H9 (cell line): ENCODE data around the gene PLPP6. TPM values are rescaled to one million over a fixed set of nuclear protein-coding genes. Genes with fewer than 3 reads are reported as not detected.

Experiments used
- DNase-seq: peaks from one replicate; pipeline ENCODE4 v3.0.0-alpha.2; 2017
- H2AFZ ChIP-seq: one replicate; pipeline ENCODE4 v1.6.1; 2013; ENCODE audit warnings: mild to moderate bottlenecking, low read length, control low read depth, moderate library complexity
- H2AK5ac ChIP-seq: 2 replicates; pipeline ENCODE4 v1.6.1; 2013; ENCODE audit warnings: low read length, control low read depth, mixed read lengths; ENCODE audit not compliant: insufficient read length
- H2BK120ac ChIP-seq: one replicate; pipeline ENCODE4 v1.6.1; 2013; ENCODE audit warnings: low read depth, mild to moderate bottlenecking, low read length, control low read depth, inconsistent platforms; ENCODE audit not compliant: poor library complexity, severe bottlenecking
- H2BK12ac ChIP-seq: 2 replicates; pipeline ENCODE4 v1.6.1; 2013; ENCODE audit warnings: low read length, control low read depth, mixed read lengths, low read depth; ENCODE audit not compliant: insufficient read length
- H2BK15ac ChIP-seq: 2 replicates; pipeline ENCODE4 v1.6.1; 2013; ENCODE audit warnings: low read depth, low read length, control low read depth
- H2BK20ac ChIP-seq: one replicate; pipeline ENCODE4 v1.6.1; 2013; ENCODE audit warnings: low read depth, mild to moderate bottlenecking, low read length, control low read depth, inconsistent platforms; ENCODE audit not compliant: poor library complexity, severe bottlenecking
- H2BK5ac ChIP-seq: 2 replicates; pipeline ENCODE4 v1.6.1; 2013; ENCODE audit warnings: low read length, control low read depth, mixed read lengths; ENCODE audit not compliant: insufficient read length
- H3K14ac ChIP-seq: 2 replicates; pipeline ENCODE4 v1.6.1; 2013; ENCODE audit warnings: low read length, control low read depth; ENCODE audit not compliant: insufficient read depth
- H3K18ac ChIP-seq: 2 replicates; pipeline ENCODE4 v1.6.1; 2013; ENCODE audit warnings: low read depth, mild to moderate bottlenecking, mixed read lengths, low read length, control low read depth; ENCODE audit not compliant: insufficient read length
- H3K23ac ChIP-seq: 2 replicates; pipeline ENCODE4 v1.6.1; 2013; ENCODE audit warnings: low read length, control low read depth, mixed read lengths, low read depth; ENCODE audit not compliant: insufficient read length
- H3K23me2 ChIP-seq: 2 replicates; pipeline ENCODE4 v1.6.1; 2013; ENCODE audit warnings: low read depth, mild to moderate bottlenecking, mixed read lengths, low read length, control low read depth; ENCODE audit not compliant: insufficient read length, poor library complexity, severe bottlenecking
- H3K27ac ChIP-seq: 2 replicates; pipeline ENCODE4 v1.5.1; 2013; ENCODE audit warnings: low read length, control low read depth, mixed read lengths, low read depth; ENCODE audit not compliant: insufficient read length
- H3K27me3 ChIP-seq: 2 replicates; pipeline ENCODE4 v1.6.1; 2013; ENCODE audit warnings: low read length, control low read depth, inconsistent platforms; ENCODE audit not compliant: insufficient read depth
- H3K4ac ChIP-seq: 2 replicates; pipeline ENCODE4 v1.6.1; 2013; ENCODE audit warnings: low read depth, mild to moderate bottlenecking, control low read depth, inconsistent platforms, low read length, moderate library complexity
- H3K4me1 ChIP-seq: 2 replicates; pipeline ENCODE4 v1.6.1; 2013; ENCODE audit warnings: low read length, control low read depth, inconsistent platforms; ENCODE audit not compliant: insufficient read depth
- H3K4me2 ChIP-seq: 2 replicates; pipeline ENCODE4 v1.6.1; 2013; ENCODE audit warnings: low read length, control low read depth, mixed read lengths; ENCODE audit not compliant: insufficient read length, insufficient read depth
- H3K56ac ChIP-seq: 2 replicates; pipeline ENCODE4 v1.6.1; 2013; ENCODE audit warnings: low read depth, mild to moderate bottlenecking, mixed read lengths, low read length, control low read depth; ENCODE audit not compliant: insufficient read length
- H3K79me1 ChIP-seq: 2 replicates; pipeline ENCODE4 v1.6.1; 2013; ENCODE audit warnings: low read depth, mild to moderate bottlenecking, moderate library complexity, low read length, control low read depth, inconsistent platforms; ENCODE audit not compliant: insufficient read depth, poor library complexity, severe bottlenecking
- H3K79me2 ChIP-seq: 2 replicates; pipeline ENCODE4 v1.6.1; 2013; ENCODE audit warnings: low read length, control low read depth, inconsistent platforms; ENCODE audit not compliant: insufficient read depth
- H3K9ac ChIP-seq: 2 replicates; pipeline ENCODE4 v1.6.1; 2013; ENCODE audit warnings: low read length, control low read depth, mixed read lengths; ENCODE audit not compliant: insufficient read length; ENCODE audit errors: extremely low read depth
- H3K9me3 ChIP-seq: one replicate; pipeline ENCODE4 v1.6.1; 2013; ENCODE audit warnings: low read depth, low read length, inconsistent platforms; ENCODE audit not compliant: control insufficient read depth
- H3T11ph ChIP-seq: one replicate; pipeline ENCODE4 v1.6.1; 2013; ENCODE audit warnings: mild to moderate bottlenecking, low read length, control low read depth, inconsistent platforms
- H4K20me1 ChIP-seq: one replicate; pipeline ENCODE4 v1.6.1; 2013; ENCODE audit not compliant: control insufficient read depth, insufficient read length, insufficient read depth
- H4K5ac ChIP-seq: 2 replicates; pipeline ENCODE4 v1.6.1; 2013; ENCODE audit warnings: low read depth, mild to moderate bottlenecking, mixed read lengths, low read length, control low read depth; ENCODE audit not compliant: insufficient read length
- H4K8ac ChIP-seq: replicated peaks from 2 replicates; pipeline ENCODE4 v1.6.1; 2013; ENCODE audit warnings: low read length, control low read depth, mixed read lengths, low read depth; ENCODE audit not compliant: insufficient read length
- H4K91ac ChIP-seq: 2 replicates; pipeline ENCODE4 v1.6.1; 2013; ENCODE audit warnings: low read depth, mild to moderate bottlenecking, moderate library complexity, mixed read lengths, low read length, control low read depth; ENCODE audit not compliant: insufficient read length
- H3K27ac Mint-ChIP-seq, 3 experiments: 2 replicates in 2 of 3; 3 replicates in 1 of 3; pipeline ENCODE4 v1.8.0; 2020 to 2021; ENCODE audit warnings: mixed read lengths in 3 of 3, mild to moderate bottlenecking in 1 of 3, moderate library complexity in 1 of 3
- H3K27me3 Mint-ChIP-seq: 2 replicates; pipeline ENCODE4 v1.8.0; 2021; ENCODE audit warnings: low read depth, mild to moderate bottlenecking, moderate library complexity, mixed read lengths
- H3K36me3 Mint-ChIP-seq, 3 experiments: 2 replicates in 2 of 3; 3 replicates in 1 of 3; pipeline ENCODE4 v1.8.0; 2020 to 2021; ENCODE audit warnings: low read depth in 3 of 3, mixed read lengths in 3 of 3; ENCODE audit not compliant: insufficient read depth in 1 of 3
- H3K4me1 Mint-ChIP-seq, 2 experiments: 2 replicates each; pipeline ENCODE4 v1.8.0; 2020; ENCODE audit warnings: mixed read lengths in 2 of 2
- H3K4me3 Mint-ChIP-seq, 2 experiments: 2 replicates in 1 of 2; 3 replicates in 1 of 2; pipeline ENCODE4 v1.8.0; 2020 to 2021; ENCODE audit warnings: mild to moderate bottlenecking in 2 of 2, mixed read lengths in 2 of 2, moderate library complexity in 1 of 2
- H3K9me3 Mint-ChIP-seq, 2 experiments: 2 replicates in 1 of 2; 3 replicates in 1 of 2; pipeline ENCODE4 v1.8.0; 2020; ENCODE audit warnings: mild to moderate bottlenecking in 2 of 2, mixed read lengths in 2 of 2, moderate library complexity in 1 of 2
- WGBS: extraction: QIAGEN DNeasy Blood & Tissue Kit; methylation state at CpG from one replicate; pipeline ENCODE4 v1.1.7; 2013; ENCODE audit warnings: missing lambda C conversion rate, low lambda C conversion rate, mixed read lengths; ENCODE audit not compliant: insufficient read length; ENCODE audit errors: extremely low coverage; 5-methylcytosine and 5-hydroxymethylcytosine counted together
- total RNA-seq: library from RNA; stranded (reverse); gene quantifications from 2 replicates; pipeline ENCODE4 v1.2.1, GENCODE V29; 2021
- TF ChIP-seq, protein P1 (sequence below): fragments of 200-600 bp; sonication (generic); conservative IDR thresholded peaks from 3 replicates; pipeline ENCODE4 v1.8.0; 2021; ENCODE audit warnings: antibody characterized with exemption, mild to moderate bottlenecking

PLPP6 gene
- total RNA-seq, 1 experiment from 2014 or later = 7.6 TPM

DNA sequence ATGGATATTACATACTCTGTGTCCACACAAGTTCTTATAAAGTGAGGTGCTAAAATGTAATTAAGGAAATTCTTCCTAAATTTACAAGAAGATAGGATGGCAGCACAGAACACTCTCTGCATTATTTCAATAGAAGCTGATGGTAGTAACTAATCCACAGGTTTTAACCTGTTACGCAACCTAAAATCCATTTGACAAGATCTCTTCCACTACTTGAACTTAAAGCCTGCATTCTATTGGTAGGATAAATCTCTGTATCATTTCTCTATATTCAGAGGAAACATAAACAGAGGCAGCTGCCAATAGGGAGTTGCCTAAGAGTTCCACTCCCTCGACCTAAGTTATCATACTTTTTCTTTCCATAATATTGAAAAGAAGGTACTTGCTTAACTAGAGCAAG lies 38.8 kb downstream of the PLPP6 start:
- TF ChIP-seq, protein P1, sequence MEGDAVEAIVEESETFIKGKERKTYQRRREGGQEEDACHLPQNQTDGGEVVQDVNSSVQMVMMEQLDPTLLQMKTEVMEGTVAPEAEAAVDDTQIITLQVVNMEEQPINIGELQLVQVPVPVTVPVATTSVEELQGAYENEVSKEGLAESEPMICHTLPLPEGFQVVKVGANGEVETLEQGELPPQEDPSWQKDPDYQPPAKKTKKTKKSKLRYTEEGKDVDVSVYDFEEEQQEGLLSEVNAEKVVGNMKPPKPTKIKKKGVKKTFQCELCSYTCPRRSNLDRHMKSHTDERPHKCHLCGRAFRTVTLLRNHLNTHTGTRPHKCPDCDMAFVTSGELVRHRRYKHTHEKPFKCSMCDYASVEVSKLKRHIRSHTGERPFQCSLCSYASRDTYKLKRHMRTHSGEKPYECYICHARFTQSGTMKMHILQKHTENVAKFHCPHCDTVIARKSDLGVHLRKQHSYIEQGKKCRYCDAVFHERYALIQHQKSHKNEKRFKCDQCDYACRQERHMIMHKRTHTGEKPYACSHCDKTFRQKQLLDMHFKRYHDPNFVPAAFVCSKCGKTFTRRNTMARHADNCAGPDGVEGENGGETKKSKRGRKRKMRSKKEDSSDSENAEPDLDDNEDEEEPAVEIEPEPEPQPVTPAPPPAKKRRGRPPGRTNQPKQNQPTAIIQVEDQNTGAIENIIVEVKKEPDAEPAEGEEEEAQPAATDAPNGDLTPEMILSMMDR = no peak
- peaks cover 3 to 33% (median 30%) of the 10 kb centered on the region in 3 experiments; a peak in 6 of 7 replicates for H3K36me3 Mint-ChIP-seq
- H3K27me3 Mint-ChIP-seq = no peaks in the 10 kb centered on the region
- Histone ChIP-seq H2AFZ (no peak overlapping the region), H4K20me1 (no peaks in the 10 kb centered on the region), H4K8ac (no peak overlapping the region), H3K23ac (no peak overlapping the region), H3K4me1 (no peaks in the 10 kb centered on the region), H2BK15ac (no peak overlapping the region), H3K27ac (no peak overlapping the region), H2BK5ac (no peak overlapping the region), H3K4me2 (no peak overlapping the region), H3K23me2 (no peaks in the 10 kb centered on the region), H3K27me3 (no peaks in the 10 kb centered on the region), H4K91ac (no peak overlapping the region), H3T11ph (no peak overlapping the region), H2BK12ac (no peak overlapping the region), H3K4ac (no peak overlapping the region), H2AK5ac (no peak overlapping the region), H3K79me2 (no peaks in the 10 kb centered on the region), H4K5ac (no peak overlapping the region), H3K9me3 (no peaks in the 10 kb centered on the region), H3K14ac (no peak overlapping the region), H3K79me1 (no peaks in the 10 kb centered on the region), H3K56ac (no peak overlapping the region), H2BK120ac (no peak overlapping the region), H3K9ac (no peak overlapping the region), H2BK20ac (no peak overlapping the region), H3K18ac (no peak overlapping the region)
- DNase-seq = no peak
- WGBS = no CpG with 5 or more reads among the region's 2 CpGs
- H3K4me1 Mint-ChIP-seq = no peaks in the 10 kb centered on the region
- H3K9me3 Mint-ChIP-seq = no peaks in the 10 kb centered on the region
- no peak overlapping the region for H3K27ac Mint-ChIP-seq
- no peak overlapping the region for H3K4me3 Mint-ChIP-seq
